Measurements from ENCODE around the gene GPR108.

Gene GPR108

GRCh38 chr19:6767357-6768235 lies 30.2 kb upstream of the GPR108 start, which contains the start of gene SH2D3A (continued):
- TF ChIP-seq ZNF266 (tag by site-specific recombination; IDR thresholded peaks at IDR 0.05; ENCODE audit: low read depth): no peak

GRCh38 chr19:6767081-6767356 lies 29.6 kb upstream of the GPR108 start:
- POLR2A ChIA-PET: interaction anchor here (1.0 to 2.3 kb wide), 3 partner anchors 12 to 29 kb away, joined by 3 to 11 read pairs (median 3); no protein-coding TSS in a partner anchor

More at GRCh38 chr19:6767081-6767356, 29.6 kb upstream of the GPR108 start:
- Histone ChIP-seq H3K36me3 (ENCODE audit: control insufficient read depth in 2 of 2, insufficient read depth in 1 of 2, low read length in 2 of 2) (no peaks in the 10 kb centered on the region), H3K27ac (ENCODE audit: extremely low read depth, low read depth, low read length) (no peak overlapping the region), H3K4me1 (ENCODE audit: control insufficient read depth, insufficient read depth, low read length) (no peaks in the 10 kb centered on the region; the same call in 1 of the 2 replicates), H3K4me3 (ENCODE audit: low read depth, low read length) (peak overlapping the region; percentile 62), H3K9me3 (ENCODE audit: control insufficient read depth, insufficient read depth, low read depth, low read length) (no peaks in the 10 kb centered on the region)
- CTCF ChIA-PET: interaction anchor here (0.6 to 1.3 kb wide), 5 partner anchors 29 to 482 kb away, joined by 3 to 4 read pairs (median 3); no protein-coding TSS in a partner anchor
- TF ChIP-seq ZNF423 (tag by site-specific recombination; IDR thresholded peaks at IDR 0.05) (no peak), PATZ1 (tag by site-specific recombination; IDR thresholded peaks at IDR 0.05) (no peak), ZNF558 (tag by site-specific recombination; IDR thresholded peaks at IDR 0.05) (no peak), ZNF266 (tag by site-specific recombination; IDR thresholded peaks at IDR 0.05; ENCODE audit: low read depth) (no peak), ZNF561 (tag by site-specific recombination; IDR thresholded peaks at IDR 0.05; ENCODE audit: borderline replicate concordance) (0 out of 2 replicates have a peak, but pooled peaks have one; percentile 20), REPIN1 (tag by site-specific recombination; IDR thresholded peaks at IDR 0.05; ENCODE audit: low read depth) (no peak), ZNF645 (tag by site-specific recombination; IDR thresholded peaks at IDR 0.05) (0 out of 2 replicates have a peak, but pooled peaks have one; percentile 40), ZSCAN16 (tag by site-specific recombination; IDR thresholded peaks at IDR 0.05) (no peak), ZNF138 (tag by site-specific recombination; IDR thresholded peaks at IDR 0.05; ENCODE audit: borderline replicate concordance) (no peak), ZBTB10 (tag by site-specific recombination; IDR thresholded peaks at IDR 0.05) (0 out of 2 replicates have a peak, but pooled peaks have one; percentile 43), ZNF2 (tag by site-specific recombination; IDR thresholded peaks at IDR 0.05) (no peak), ZNF670 (tag by site-specific recombination; IDR thresholded peaks at IDR 0.05; ENCODE audit: low read depth) (no peak), ZBTB11 (tag by site-specific recombination; conservative IDR thresholded peaks at IDR 0.05; ENCODE audit: low read depth) (peak; percentile 53; the same call in 1 of the 2 replicates), ZNF664 (tag by site-specific recombination; IDR thresholded peaks at IDR 0.05) (no peak), ZNF416 (tag by site-specific recombination; IDR thresholded peaks at IDR 0.05) (no peak), ZBTB26 (tag by site-specific recombination; optimal IDR thresholded peaks at IDR 0.05) (no peak), ZNF530 (tag by site-specific recombination; IDR thresholded peaks at IDR 0.05; ENCODE audit: low read depth) (no peak), SP7 (tag by site-specific recombination; IDR thresholded peaks at IDR 0.05) (no peak), ZNF211 (tag by site-specific recombination; IDR thresholded peaks at IDR 0.05; ENCODE audit: low read depth) (no peak), ZNF324 (tag by site-specific recombination; IDR thresholded peaks at IDR 0.05) (no peak), ZNF155 (tag by site-specific recombination; IDR thresholded peaks at IDR 0.05) (no peak), ZNF37A (tag by site-specific recombination; IDR thresholded peaks at IDR 0.05) (no peak)

All from HEK293 (cell line).